Measurements from ENCODE around the gene PRSS1.

PRSS1 gene

GRCh38 chr7:142784096-142784495 is 34.8 kb downstream of the PRSS1 start:
- in situ Hi-C loops (cut with HindIII; ENCODE audit: low sequenced_read_pairs), result no loop called here
- TF ChIP-seq CTCF (IDR thresholded peaks at IDR 0.05; ENCODE audit: low read depth, low read length, missing control alignments), result no peak
- no peak for DNase-seq (ENCODE audit: low read depth)

GRCh38 chr7:142784716-142785115 is 35.4 kb downstream of the PRSS1 start:
- no peak for DNase-seq (ENCODE audit: low read depth)
- in situ Hi-C loops (cut with HindIII; ENCODE audit: low sequenced_read_pairs), result no loop called here
- H3K4me3 ChIP-seq (ENCODE audit: low read depth, low read length), result no peak overlapping the region
- TF ChIP-seq CTCF (IDR thresholded peaks at IDR 0.05; ENCODE audit: low read depth, low read length, missing control alignments), result no peak

More at GRCh38 chr7:142784096-142784495, 34.8 kb downstream of the PRSS1 start:
- H3K4me3 ChIP-seq (ENCODE audit: low read depth, low read length), result no peak overlapping the region

GRCh38 chr7:142785841-142786250 is 36.6 kb downstream of the PRSS1 start:
- H3K4me3 ChIP-seq (ENCODE audit: low read depth, low read length), result no peak overlapping the region
- in situ Hi-C loops (cut with HindIII; ENCODE audit: low sequenced_read_pairs), result no loop called here
- no peak for TF ChIP-seq CTCF (IDR thresholded peaks at IDR 0.05; ENCODE audit: low read depth, low read length, missing control alignments)
- no peak for DNase-seq (ENCODE audit: low read depth)

GRCh38 chr7:142787034-142787768 is 37.9 kb downstream of the PRSS1 start:
- TF ChIP-seq CTCF (IDR thresholded peaks at IDR 0.05; ENCODE audit: low read depth, low read length, missing control alignments), result no peak
- no peak for DNase-seq (ENCODE audit: low read depth)
- H3K4me3 ChIP-seq (ENCODE audit: low read depth, low read length), result no peak overlapping the region
- in situ Hi-C loops (cut with HindIII; ENCODE audit: low sequenced_read_pairs), result no loop called here

GRCh38 chr7:142787783-142788182 is 38.5 kb downstream of the PRSS1 start:
- no peak for DNase-seq (ENCODE audit: low read depth)
- no peak for TF ChIP-seq CTCF (IDR thresholded peaks at IDR 0.05; ENCODE audit: low read depth, low read length, missing control alignments)
- no peak overlapping the region for H3K4me3 ChIP-seq (ENCODE audit: low read depth, low read length)
- in situ Hi-C loops (cut with HindIII; ENCODE audit: low sequenced_read_pairs), result no loop called here

DNA sequence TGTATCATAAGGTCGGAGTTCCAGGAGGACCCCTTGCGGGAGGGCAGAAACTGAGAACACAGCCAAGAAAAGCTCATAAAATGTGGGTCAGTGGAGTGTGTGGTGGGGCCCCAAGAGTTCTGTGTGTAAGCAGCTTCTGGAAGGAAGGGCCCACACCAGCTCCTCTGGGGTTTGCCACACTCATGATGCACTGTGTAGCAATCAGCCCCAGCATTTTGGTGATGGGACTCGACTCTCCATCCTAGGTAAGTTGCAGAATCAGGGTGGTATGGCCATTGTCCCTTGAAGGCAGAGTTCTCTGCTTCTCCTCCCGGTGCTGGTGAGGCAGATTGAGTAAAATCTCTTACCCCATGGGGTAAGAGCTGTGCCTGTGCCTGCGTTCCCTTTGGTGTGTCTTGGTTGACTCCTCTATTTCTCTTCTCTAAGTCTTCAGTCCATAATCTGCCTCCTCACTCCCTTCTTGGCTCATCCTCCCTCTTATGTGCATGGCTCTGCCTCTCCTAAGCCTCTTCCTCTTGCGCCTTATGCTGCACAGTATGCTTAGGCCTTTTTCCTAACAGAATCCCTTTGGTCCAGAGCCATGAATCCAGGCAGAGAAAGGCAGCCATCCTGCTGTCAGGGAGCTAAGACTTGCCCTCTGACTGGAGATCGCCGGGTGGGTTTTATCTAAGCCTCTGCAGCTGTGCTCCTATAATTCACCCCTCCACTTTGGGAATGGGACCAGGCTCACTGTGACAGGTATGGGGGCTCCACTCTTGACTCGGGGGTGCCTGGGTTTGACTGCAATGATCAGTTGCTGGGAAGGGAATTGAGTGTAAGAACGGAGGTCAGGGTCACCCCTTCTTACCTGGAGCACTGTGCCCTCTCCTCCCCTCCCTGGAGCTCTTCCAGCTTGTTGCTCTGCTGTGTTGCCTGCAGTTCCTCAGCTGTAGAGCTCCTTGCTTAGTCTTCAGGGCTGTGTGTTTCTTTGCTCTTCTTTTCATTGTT is 39.3 kb downstream of the PRSS1 start:
- DNase-seq (ENCODE audit: low read depth), result no peak
- TF ChIP-seq CTCF (IDR thresholded peaks at IDR 0.05; ENCODE audit: low read depth, low read length, missing control alignments), result no peak
- no peak overlapping the region for H3K4me3 ChIP-seq (ENCODE audit: low read depth, low read length)
- in situ Hi-C loops (cut with HindIII; ENCODE audit: low sequenced_read_pairs), result no loop called here
